Stimulated activated CD4-positive, alpha-beta T cell treated with anti-CD3 and anti-CD28 coated beads, Interleukin-2, amount 100 ng/mL, for 48 hours (primary cell): ENCODE data around the gene RPS21.
"Not testable (repeated sequence)": the region's sequence is repeated elsewhere in the genome, so short reads cannot be mapped to it uniquely, and the experiment has no call there.

Experiments used
- DNase-seq, 2 donors: peaks; one replicate each; pipeline ENCODE4 v3.0.0-alpha.2; 2020

Gene RPS21

GRCh38 chr20:62413025-62413570 lies 26.2 kb downstream of the RPS21 start:
- DNase-seq, result no peak

GRCh38 chr20:62413896-62414481 lies 27.1 kb downstream of the RPS21 start:
- no peak for DNase-seq

- no peak for DNase-seq
Observed at GRCh38 chr20:62415354-62416111, 28.6 kb downstream of the RPS21 start.

- DNase-seq, result no peak
Observed at GRCh38 chr20:62416651-62417637, 30.0 kb downstream of the RPS21 start.

- no peak for DNase-seq
Observed at GRCh38 chr20:62417981-62418708, 31.2 kb downstream of the RPS21 start.

GRCh38 chr20:62418709-62419487 lies 32.0 kb downstream of the RPS21 start:
- DNase-seq, result no peak

- no peak for DNase-seq
Observed at GRCh38 chr20:62419759-62420158, 32.9 kb downstream of the RPS21 start.

GRCh38 chr20:62420846-62421715 lies 34.2 kb downstream of the RPS21 start:
- no peak for DNase-seq

- DNase-seq, result no peak
Observed at GRCh38 chr20:62421716-62421990, 34.8 kb downstream of the RPS21 start.

GRCh38 chr20:62422636-62423325 lies 35.9 kb downstream of the RPS21 start:
- no peak for DNase-seq

GRCh38 chr20:62423326-62423706 lies 36.4 kb downstream of the RPS21 start:
- no peak for DNase-seq

- no peak for DNase-seq
Observed at GRCh38 chr20:62424249-62425107, 37.6 kb downstream of the RPS21 start.

GRCh38 chr20:62425281-62426058 lies 38.6 kb downstream of the RPS21 start:
- no peak for DNase-seq

- not testable (repeated sequence) for DNase-seq
Observed at GRCh38 chr20:62426059-62426348, 39.1 kb downstream of the RPS21 start.

- DNase-seq, result no peak
Observed at GRCh38 chr20:62426699-62427131, 39.8 kb downstream of the RPS21 start.

GRCh38 chr20:62427172-62428001 lies 40.5 kb downstream of the RPS21 start, which contains the start of gene RBBP8NL:
TSS of gene RBBP8NL (minus strand) at chr20:62427539. CDS start at chr20:62419647, 7,892 bp downstream.
- DNase-seq, result no peak

- DNase-seq, result no peak
Observed at GRCh38 chr20:62428002-62428372, 41.1 kb downstream of the RPS21 start.
